HUES6 (cell line): Measurements from ENCODE around the gene RPL41.
A peak's percentile ranks its signal among the peaks of the same experiment; 100 is the strongest.

ENCODE experiments used
- H3K27ac ChIP-seq: 2 replicates; pipeline ENCODE4 v1.7.0; 2013; ENCODE audit warnings: low read depth, mild to moderate bottlenecking, low read length, inconsistent platforms
- H3K27me3 ChIP-seq: 2 replicates; pipeline ENCODE4 v1.6.1; 2013; ENCODE audit warnings: low read length; ENCODE audit not compliant: control insufficient read depth, insufficient read depth
- H3K36me3 ChIP-seq: 2 replicates; pipeline ENCODE4 v1.6.1; 2013; ENCODE audit warnings: low read length; ENCODE audit not compliant: control insufficient read depth, insufficient read depth
- H3K4me1 ChIP-seq: 2 replicates; pipeline ENCODE4 v1.6.1; 2013; ENCODE audit warnings: low read length; ENCODE audit not compliant: control insufficient read depth, insufficient read depth
- H3K4me3 ChIP-seq: 2 replicates; pipeline ENCODE4 v1.5.1; 2013; ENCODE audit warnings: low read depth, low read length
- H3K9ac ChIP-seq: one replicate; pipeline ENCODE4 v1.6.1; 2013; ENCODE audit warnings: mild to moderate bottlenecking, low read length
- H3K9me3 ChIP-seq: 2 replicates; pipeline ENCODE4 v1.6.1; 2013; ENCODE audit warnings: low read depth, low read length; ENCODE audit not compliant: control insufficient read depth, insufficient read depth

RPL41 gene

GRCh38 chr12:56162468-56163290 is 46.2 kb downstream of the RPL41 start:
- H3K9ac ChIP-seq: peak overlapping the region; percentile 19
- no peak overlapping the region for H3K4me3 ChIP-seq
- H3K9me3 ChIP-seq: no peaks in the 10 kb centered on the region
- no peak overlapping the region for H3K27ac ChIP-seq
- H3K27me3 ChIP-seq: no peaks in the 10 kb centered on the region
- peaks cover 34% of the 10 kb centered on the region for H3K4me1 ChIP-seq
- H3K36me3 ChIP-seq: peaks cover 82% of the 10 kb centered on the region

GRCh38 chr12:56163533-56164344 is 47.3 kb downstream of the RPL41 start:
- no peak overlapping the region for H3K9ac ChIP-seq
- peaks cover 92% of the 10 kb centered on the region for H3K36me3 ChIP-seq
- no peaks in the 10 kb centered on the region for H3K9me3 ChIP-seq
- H3K4me1 ChIP-seq: peaks cover 34% of the 10 kb centered on the region
- no peak overlapping the region for H3K27ac ChIP-seq
- H3K27me3 ChIP-seq: no peaks in the 10 kb centered on the region
- H3K4me3 ChIP-seq: no peak overlapping the region

- peaks cover 96% of the 10 kb centered on the region for H3K36me3 ChIP-seq
- no peak overlapping the region for H3K9ac ChIP-seq
- no peak overlapping the region for H3K27ac ChIP-seq
- H3K4me3 ChIP-seq: no peak overlapping the region
- H3K9me3 ChIP-seq: no peaks in the 10 kb centered on the region
- H3K4me1 ChIP-seq: peaks cover 33% of the 10 kb centered on the region
- no peaks in the 10 kb centered on the region for H3K27me3 ChIP-seq
These were observed 47.9 kb downstream of the RPL41 start for GRCh38 chr12:56164345-56164729.

- H3K27ac ChIP-seq: no peak overlapping the region
- H3K9me3 ChIP-seq: no peaks in the 10 kb centered on the region
- H3K4me1 ChIP-seq: peaks cover 22% of the 10 kb centered on the region
- H3K27me3 ChIP-seq: no peaks in the 10 kb centered on the region
- H3K36me3 ChIP-seq: peaks cover 96% of the 10 kb centered on the region
- no peak overlapping the region for H3K9ac ChIP-seq
- no peak overlapping the region for H3K4me3 ChIP-seq
These were observed 48.9 kb downstream of the RPL41 start for GRCh38 chr12:56165369-56165768.
